Measurements from ENCODE around the gene LRMDA. TPM values are rescaled to one million over a fixed set of nuclear protein-coding genes. Genes with fewer than 3 reads are reported as not detected.
A peak's percentile ranks its signal among the peaks of the same experiment; 100 is the strongest.

LRMDA gene
- total and polyA plus RNA-seq, 2 of the 13 experiments (the other 11 are each of a cell fraction or from before 2014, with no cell fraction given), result 13.4 to 22.0 TPM

DNA sequence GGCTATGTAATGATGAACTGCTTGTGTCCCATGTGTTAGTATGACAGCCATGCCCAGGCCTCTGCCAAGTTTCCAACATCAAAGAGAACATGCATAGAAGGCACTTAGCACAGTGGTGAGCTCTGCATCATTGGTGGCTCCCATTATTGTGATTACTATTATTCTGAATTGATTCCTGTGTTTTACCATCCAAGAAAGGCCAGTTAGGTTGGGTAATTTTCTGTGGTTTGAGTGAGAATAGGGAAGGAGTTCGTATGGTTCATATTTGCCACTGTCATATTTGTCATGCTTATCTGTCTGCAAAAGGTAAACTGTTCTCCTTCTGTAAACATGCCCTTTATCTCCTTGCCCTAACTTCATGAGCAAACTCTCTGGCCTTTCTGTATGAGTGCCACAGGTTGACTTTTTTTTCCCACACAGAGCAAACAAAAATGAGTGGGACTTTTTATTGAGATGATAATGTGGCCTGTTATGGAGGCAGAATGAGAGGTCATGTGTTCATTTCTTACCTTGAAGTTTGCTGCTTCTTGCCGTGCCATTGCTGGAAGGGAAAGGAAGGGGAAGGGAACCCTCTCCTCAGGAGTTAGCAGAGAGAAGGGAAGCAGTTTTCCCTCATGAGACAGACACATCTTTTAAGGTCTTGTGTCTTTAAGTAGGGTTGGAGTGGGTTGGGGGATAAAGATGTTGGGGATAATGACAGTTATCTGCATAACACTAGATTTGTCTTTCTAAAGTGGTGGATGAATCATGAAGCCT is 301.9 kb downstream of the LRMDA start (continued):
- TF ChIP-seq ZNF343 (CRISPR knock-in tag; IDR thresholded peaks at IDR 0.05) (peak; percentile 52; the same call in 1 of the 2 replicates), IKZF4 (CRISPR knock-in tag; IDR thresholded peaks at IDR 0.05; ENCODE audit: borderline replicate concordance, low read depth, not compliant biosample characterization) (no peak), NFATC3 (CRISPR knock-in tag; IDR thresholded peaks at IDR 0.05) (no peak), HBP1 (CRISPR knock-in tag; IDR thresholded peaks at IDR 0.05; ENCODE audit: low read depth) (no peak), MAZ (IDR thresholded peaks at IDR 0.05; ENCODE audit: borderline replicate concordance, low read depth, low read length) (no peak), MAZ (CRISPR knock-in tag; IDR thresholded peaks at IDR 0.05; ENCODE audit: low read depth) (peak; percentile 75), REST (IDR thresholded peaks at IDR 0.05; ENCODE audit: borderline replicate concordance in 1 of 2, low read depth in 1 of 2, low read length in 2 of 2) (0 out of 4 replicates have a peak, but pooled peaks of 1 of the 2 experiments have one; percentile 30), EP300 (IDR thresholded peaks at IDR 0.05; ENCODE audit: low read depth in 2 of 2, low read length in 2 of 2) (peak in 1 of 2 experiments; percentile 98; a peak in 3 of 4 replicates), EP300 (CRISPR knock-in tag; IDR thresholded peaks at IDR 0.05; ENCODE audit: borderline replicate concordance) (peak; percentile 91; the same call in 1 of the 2 replicates), POLR2AphosphoS5 (IDR thresholded peaks at IDR 0.05; ENCODE audit: low read depth, low read length) (no peak), NAIF1 (CRISPR knock-in tag; IDR thresholded peaks at IDR 0.05; ENCODE audit: borderline replicate concordance) (no peak), TEF (CRISPR knock-in tag; IDR thresholded peaks at IDR 0.05) (no peak), SALL1 (CRISPR knock-in tag; IDR thresholded peaks at IDR 0.05) (peak; percentile 100), ZFP37 (CRISPR knock-in tag; IDR thresholded peaks at IDR 0.05; ENCODE audit: borderline replicate concordance) (no peak), ZFY (CRISPR knock-in tag; IDR thresholded peaks at IDR 0.05) (peak; percentile 52; the same call in 1 of the 2 replicates), ZNF615 (CRISPR knock-in tag; IDR thresholded peaks at IDR 0.05; ENCODE audit: borderline replicate concordance) (no peak), ZNF580 (CRISPR knock-in tag; IDR thresholded peaks at IDR 0.05; ENCODE audit: borderline replicate concordance, low read depth) (peak; percentile 63; the same call in 1 of the 2 replicates), ERF (CRISPR knock-in tag; IDR thresholded peaks at IDR 0.05) (peak; percentile 91)
- TF ChIP-seq, protein P1, sequence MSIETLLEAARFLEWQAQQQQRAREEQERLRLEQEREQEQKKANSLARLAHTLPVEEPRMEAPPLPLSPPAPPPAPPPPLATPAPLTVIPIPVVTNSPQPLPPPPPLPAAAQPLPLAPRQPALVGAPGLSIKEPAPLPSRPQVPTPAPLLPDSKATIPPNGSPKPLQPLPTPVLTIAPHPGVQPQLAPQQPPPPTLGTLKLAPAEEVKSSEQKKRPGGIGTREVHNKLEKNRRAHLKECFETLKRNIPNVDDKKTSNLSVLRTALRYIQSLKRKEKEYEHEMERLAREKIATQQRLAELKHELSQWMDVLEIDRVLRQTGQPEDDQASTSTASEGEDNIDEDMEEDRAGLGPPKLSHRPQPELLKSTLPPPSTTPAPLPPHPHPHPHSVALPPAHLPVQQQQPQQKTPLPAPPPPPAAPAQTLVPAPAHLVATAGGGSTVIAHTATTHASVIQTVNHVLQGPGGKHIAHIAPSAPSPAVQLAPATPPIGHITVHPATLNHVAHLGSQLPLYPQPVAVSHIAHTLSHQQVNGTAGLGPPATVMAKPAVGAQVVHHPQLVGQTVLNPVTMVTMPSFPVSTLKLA (IDR thresholded peaks at IDR 0.05), result no peak
- TF ChIP-seq, protein P2, sequence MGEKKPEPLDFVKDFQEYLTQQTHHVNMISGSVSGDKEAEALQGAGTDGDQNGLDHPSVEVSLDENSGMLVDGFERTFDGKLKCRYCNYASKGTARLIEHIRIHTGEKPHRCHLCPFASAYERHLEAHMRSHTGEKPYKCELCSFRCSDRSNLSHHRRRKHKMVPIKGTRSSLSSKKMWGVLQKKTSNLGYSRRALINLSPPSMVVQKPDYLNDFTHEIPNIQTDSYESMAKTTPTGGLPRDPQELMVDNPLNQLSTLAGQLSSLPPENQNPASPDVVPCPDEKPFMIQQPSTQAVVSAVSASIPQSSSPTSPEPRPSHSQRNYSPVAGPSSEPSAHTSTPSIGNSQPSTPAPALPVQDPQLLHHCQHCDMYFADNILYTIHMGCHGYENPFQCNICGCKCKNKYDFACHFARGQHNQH (CRISPR knock-in tag; IDR thresholded peaks at IDR 0.05), result peak; percentile 52; the same call in 1 of the 2 replicates

Measured in HepG2 (cell line).